ENCODE results near the gene THAP7. TPM values are rescaled to one million over a fixed set of nuclear protein-coding genes. Genes with fewer than 3 reads are reported as not detected.

THAP7 gene
- total and polyA plus RNA-seq, 2 donors (not counting 3 experiments of a cell fraction or from before 2014, with no cell fraction given) = 13.5 to 24.4 TPM

GRCh38 chr22:20949698-20950183, 52.2 kb downstream of the THAP7 start:
- no peak for FAIRE-seq

More at GRCh38 chr22:20949698-20950183, 52.2 kb downstream of the THAP7 start:
- H3K9me1 ChIP-seq (replicated peaks; ENCODE audit: control insufficient read depth, extremely low read depth, insufficient read depth, low read length) = no peaks in the 10 kb centered on the region
- intact Hi-C loops (cut with micrococcal nuclease) (no loop called here), dilution Hi-C loops (cut with MboI; ENCODE audit: extremely low pct_ligation_motif_present, low sequenced_read_pairs) (no loop called here)
- no peak overlapping the region for H2AFZ ChIP-seq (ENCODE audit: low read depth, low read length)
- H4K20me1 ChIP-seq (replicated peaks; ENCODE audit: control insufficient read depth, extremely low read depth, insufficient read depth, low read length) = peaks cover 5% of the 10 kb centered on the region
- peaks cover 19% of the 10 kb centered on the region for H3K4me1 ChIP-seq (ENCODE audit: control insufficient read depth, extremely low read depth, insufficient read depth, low read length)
- H3K27ac ChIP-seq (ENCODE audit: insufficient read depth, low read depth, low read length) = no peak overlapping the region
- no peak overlapping the region for H3K4me2 ChIP-seq (ENCODE audit: insufficient read depth, low read length)
- CTCF ChIA-PET = no interaction called here
- H3K27me3 ChIP-seq (ENCODE audit: control insufficient read depth in 2 of 2, insufficient read depth in 2 of 2, low read length in 2 of 2) = no peaks in the 10 kb centered on the region
- H3K9me3 ChIP-seq (replicated peaks; ENCODE audit: control insufficient read depth, insufficient read depth, low read length) = no peaks in the 10 kb centered on the region
- no peak for DNase-seq (ENCODE audit: low read depth, low spot score)
- TF ChIP-seq POLR2A (IDR thresholded peaks at IDR 0.05; ENCODE audit: low read depth, low read length) = no peak
- TF ChIP-seq POLR2AphosphoS5 (IDR thresholded peaks at IDR 0.05; ENCODE audit: insufficient read depth, low read depth, low read length) = no peak
- no peak for TF ChIP-seq JUN (IDR thresholded peaks at IDR 0.05; ENCODE audit: borderline replicate concordance, insufficient read depth, insufficient read length, low read depth)
- TF ChIP-seq MAX (IDR thresholded peaks at IDR 0.05; ENCODE audit: insufficient read depth, insufficient read length) = no peak
- TF ChIP-seq EZH2 (IDR thresholded peaks at IDR 0.05; ENCODE audit: borderline replicate concordance, low read depth, low read length, severe bottlenecking) = no peak
- no peak for TF ChIP-seq MYC (IDR thresholded peaks at IDR 0.05; ENCODE audit: low read depth, low read length)
- no peak for TF ChIP-seq FOS (IDR thresholded peaks at IDR 0.05; ENCODE audit: borderline replicate concordance, insufficient read depth, low read length)
- TF ChIP-seq CTCF (IDR thresholded peaks at IDR 0.05; ENCODE audit: extremely low read depth in 1 of 2, insufficient read depth in 1 of 2, low read depth in 1 of 2, low read length in 2 of 2) = no peak
- TF ChIP-seq GATA2 (IDR thresholded peaks at IDR 0.05; ENCODE audit: insufficient read depth, insufficient read length, low read depth, low read length) = no peak
- no peak overlapping the region for H3K9ac ChIP-seq (replicated peaks; ENCODE audit: extremely low read depth, insufficient read depth, low read length)
- no TSS peak for BruUV-seq (replicated peaks)
- no peak overlapping the region for H3K4me3 ChIP-seq (replicated peaks in 1 of 3; ENCODE audit: insufficient read depth in 1 of 3, low read depth in 1 of 3, low read length in 3 of 3)
- POLR2A ChIA-PET = no interaction called here
- peaks cover 69% of the 10 kb centered on the region for H3K79me2 ChIP-seq (ENCODE audit: control insufficient read depth, insufficient read depth, low read length)
- H3K36me3 ChIP-seq (ENCODE audit: control insufficient read depth in 2 of 2, extremely low read depth in 1 of 2, insufficient read depth in 2 of 2, low read length in 2 of 2) = peaks cover 18 to 26% of the 10 kb centered on the region in 2 experiments

MicroRNAs encoded within 50 kb of the gene (microRNA counts, 767-probe panel; counts per million panel counts)
- 723 counts per million, percentile 96 among the panel's probes with 10 or more counts for microRNA hsa-miR-649

Small RNAs within 50 kb of the gene (microRNA-seq; reads per million reads assigned to microRNA genes)
- not detected for gene MIR649 (ENCODE audit: borderline number of aligned reads, borderline replicate concordance)

Small RNAs within 50 kb of the gene (small RNA-seq; reads per million reads assigned to genes)
- not detected for gene MIR649 (ENCODE audit: insufficient read depth, insufficient read length, low read depth, low replicate concordance)

Other genes with a start within 250 kb of the THAP7 start
- 0.25 and 1.8 TPM in 2 replicates for gene SERPIND1, start 228.0 kb downstream of the THAP7 start, total RNA-seq
- 0.72 and 0.94 TPM in 2 replicates for gene SERPIND1, start 228.0 kb downstream of the THAP7 start, polyA plus RNA-seq
- 51.4 and 56.4 TPM in 2 replicates for gene PI4KA, start 143.3 kb downstream of the THAP7 start, total RNA-seq
- 28.9 and 30.1 TPM in 2 replicates for gene PI4KA, start 143.3 kb downstream of the THAP7 start, polyA plus RNA-seq
- gene SNAP29, start 143.1 kb downstream of the THAP7 start, total RNA-seq = 26.7 and 27.0 TPM in 2 replicates
- 16.2 and 16.4 TPM in 2 replicates for gene SNAP29, start 143.1 kb downstream of the THAP7 start, polyA plus RNA-seq
- gene CRKL, start 84.7 kb downstream of the THAP7 start, total RNA-seq = 47.1 and 50.6 TPM in 2 replicates
- gene CRKL, start 84.7 kb downstream of the THAP7 start, polyA plus RNA-seq = 15.4 and 18.0 TPM in 2 replicates
- not detected in 2 replicates for gene AIFM3, start 34.9 kb downstream of the THAP7 start, total RNA-seq
- gene AIFM3, start 34.9 kb downstream of the THAP7 start, polyA plus RNA-seq = 0.11 and 0.15 TPM in 2 replicates
- 60.1 and 86.8 TPM in 2 replicates for gene LZTR1, start 19.8 kb downstream of the THAP7 start, total RNA-seq
- 56.6 and 60.7 TPM in 2 replicates for gene LZTR1, start 19.8 kb downstream of the THAP7 start, polyA plus RNA-seq
- gene P2RX6, start 13.0 kb upstream of the THAP7 start, total RNA-seq = not detected in 2 replicates
- 0.06 TPM in 1 of 2 replicates, not detected in the other for gene P2RX6, start 13.0 kb upstream of the THAP7 start, polyA plus RNA-seq
- not detected in 2 replicates for gene SLC7A4, start 30.4 kb upstream of the THAP7 start, total RNA-seq
- not detected in 2 replicates for gene SLC7A4, start 30.4 kb upstream of the THAP7 start, polyA plus RNA-seq
- gene LRRC74B, start 43.8 kb upstream of the THAP7 start, total RNA-seq = not detected in 2 replicates
- gene LRRC74B, start 43.8 kb upstream of the THAP7 start, polyA plus RNA-seq = not detected in 2 replicates

All from endothelial cell of umbilical vein (primary cell).